HG02970 (cell line): Measurements from ENCODE around the gene OTC.
A peak's percentile ranks its signal among the peaks of the same experiment; 100 is the strongest.

Source experiments
- ATAC-seq: cut with Tn5 transposase; IDR thresholded peaks from one replicate; pipeline ENCODE4 v1.9.1; 2021; ENCODE audit warnings: mild to moderate bottlenecking, moderate library complexity, moderate number of reproducible peaks; ENCODE audit not compliant: unreplicated experiment, low FRiP score

The OTC gene

GRCh38 chrX:38352362-38352761, at the start of gene OTC:
OTC (plus strand) TSS chrX:38352604; CDS start chrX:38352697, 93 bp downstream.
- no peak for ATAC-seq

DNA sequence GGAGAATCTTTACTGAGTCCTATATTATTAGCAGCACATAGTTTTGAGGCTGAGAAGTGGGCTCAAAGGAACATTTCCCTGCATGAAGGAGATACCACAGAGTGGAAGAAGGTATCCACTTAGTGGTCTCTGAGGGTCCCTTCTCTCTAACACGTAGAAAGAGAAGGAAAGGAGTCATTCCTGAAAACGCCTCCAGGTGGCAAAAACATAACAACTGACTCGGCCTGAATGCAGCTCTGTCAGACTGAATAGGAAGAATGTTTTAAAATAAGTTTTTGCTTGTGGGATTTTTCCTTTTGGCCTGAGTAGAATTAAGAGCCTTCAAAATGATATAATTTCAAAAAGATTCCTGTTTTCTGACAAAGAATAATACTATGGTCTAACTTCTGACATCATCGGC, 48.4 kb upstream of the OTC start:
- ATAC-seq = no peak

GRCh38 chrX:38305971-38306370, 46.4 kb upstream of the OTC start:
- ATAC-seq = no peak

DNA sequence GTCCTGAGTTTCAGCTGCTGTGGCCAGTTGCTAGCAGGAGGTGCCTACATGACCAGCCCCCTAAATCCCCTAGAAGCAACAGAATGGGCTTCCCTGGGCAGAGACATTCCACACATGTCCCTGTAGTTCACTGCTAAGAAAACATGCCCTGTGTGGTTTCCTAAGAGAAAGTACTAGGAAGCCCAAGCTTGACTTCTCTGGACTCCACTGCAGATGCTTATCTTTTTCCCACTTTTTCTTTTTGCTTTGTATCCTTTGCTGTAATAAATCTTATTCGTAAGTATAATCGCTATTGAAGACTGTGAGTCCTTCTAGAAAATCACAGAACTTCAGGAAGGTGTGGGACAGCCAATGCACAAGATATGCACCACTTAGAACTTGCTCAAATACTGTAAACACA, 40.7 kb upstream of the OTC start:
- no peak for ATAC-seq

GRCh38 chrX:38312436-38312835, 40.0 kb upstream of the OTC start:
- no peak for ATAC-seq

- ATAC-seq = no peak
Measured at GRCh38 chrX:38313190-38313589, 39.2 kb upstream of the OTC start.

GRCh38 chrX:38315186-38315585, 37.2 kb upstream of the OTC start:
- no peak for ATAC-seq

DNA sequence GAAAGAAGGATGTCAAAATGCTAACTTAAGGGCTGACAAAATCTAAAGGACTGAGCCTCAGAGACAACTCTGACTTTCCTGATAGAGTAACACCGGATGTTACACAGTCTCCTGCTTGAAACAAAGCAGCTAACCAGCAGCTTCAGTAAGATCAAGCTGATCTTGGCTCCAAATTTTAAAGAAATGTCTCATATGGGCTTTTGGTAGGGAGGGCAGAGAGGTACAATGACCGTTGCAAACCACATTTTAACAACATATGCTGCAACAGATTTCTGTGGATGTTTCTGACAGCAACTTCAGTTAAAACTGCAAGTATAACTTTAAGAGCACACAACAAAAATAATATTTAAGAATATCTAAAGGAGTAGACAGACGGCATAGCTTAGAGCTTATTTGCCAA, 34.2 kb upstream of the OTC start:
- ATAC-seq = no peak

DNA sequence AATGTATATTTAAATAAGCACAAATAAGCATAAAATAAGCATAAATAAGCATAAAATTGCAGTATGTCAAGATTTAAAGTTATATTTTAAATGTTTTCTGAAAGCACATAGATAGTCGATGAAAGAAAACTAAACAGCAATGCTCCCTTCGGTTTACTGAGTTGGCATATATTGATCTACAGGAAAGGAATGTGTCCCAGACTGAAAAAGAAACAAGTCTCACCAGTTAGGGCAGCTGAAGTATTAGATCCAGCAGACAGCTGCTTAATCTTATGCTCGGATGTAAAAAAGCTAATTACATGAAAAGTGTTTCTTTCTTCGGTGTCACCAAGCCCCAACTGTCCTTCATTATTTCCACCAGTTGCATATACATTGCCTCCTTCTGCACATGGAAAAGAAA, 33.8 kb upstream of the OTC start:
- ATAC-seq = no peak

DNA sequence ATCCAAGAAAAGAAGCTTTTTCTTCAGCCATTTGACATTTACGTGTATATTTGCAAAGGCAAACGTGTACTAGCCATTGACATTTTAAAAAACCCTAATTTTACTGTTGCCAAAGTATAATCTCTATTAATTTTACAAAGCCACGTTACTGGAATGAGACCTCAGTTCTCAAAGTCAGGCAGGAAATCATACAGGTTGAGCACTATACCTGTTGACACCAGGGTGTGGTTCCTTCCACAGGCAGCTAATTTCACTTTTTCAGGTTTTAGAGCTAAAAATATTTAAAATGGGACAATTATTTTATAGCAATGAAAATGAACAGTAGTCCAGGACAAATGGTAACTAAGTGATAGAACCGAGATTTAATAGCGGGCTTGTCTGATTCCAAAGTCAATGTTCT, 31.6 kb upstream of the OTC start:
- ATAC-seq = no peak

DNA sequence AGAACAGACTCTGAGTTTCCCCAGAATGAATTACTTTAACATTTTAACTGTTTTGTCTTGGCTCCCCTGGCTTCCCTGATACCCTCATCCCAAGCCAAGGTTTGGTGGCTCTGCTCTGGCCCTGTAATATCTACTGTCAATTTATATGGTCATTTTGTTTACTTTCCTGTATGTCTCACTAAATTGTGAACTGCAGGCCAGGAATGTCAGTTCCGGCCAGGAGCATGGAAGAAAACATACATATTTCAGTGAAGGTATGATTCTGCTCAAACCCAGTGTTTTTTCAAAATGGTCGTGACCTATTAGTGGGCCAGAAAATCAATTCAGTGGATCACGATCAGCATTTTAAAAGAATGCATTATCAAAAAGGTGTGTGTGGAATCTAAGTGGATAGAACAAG, 26.3 kb upstream of the OTC start:
- no peak for ATAC-seq

DNA sequence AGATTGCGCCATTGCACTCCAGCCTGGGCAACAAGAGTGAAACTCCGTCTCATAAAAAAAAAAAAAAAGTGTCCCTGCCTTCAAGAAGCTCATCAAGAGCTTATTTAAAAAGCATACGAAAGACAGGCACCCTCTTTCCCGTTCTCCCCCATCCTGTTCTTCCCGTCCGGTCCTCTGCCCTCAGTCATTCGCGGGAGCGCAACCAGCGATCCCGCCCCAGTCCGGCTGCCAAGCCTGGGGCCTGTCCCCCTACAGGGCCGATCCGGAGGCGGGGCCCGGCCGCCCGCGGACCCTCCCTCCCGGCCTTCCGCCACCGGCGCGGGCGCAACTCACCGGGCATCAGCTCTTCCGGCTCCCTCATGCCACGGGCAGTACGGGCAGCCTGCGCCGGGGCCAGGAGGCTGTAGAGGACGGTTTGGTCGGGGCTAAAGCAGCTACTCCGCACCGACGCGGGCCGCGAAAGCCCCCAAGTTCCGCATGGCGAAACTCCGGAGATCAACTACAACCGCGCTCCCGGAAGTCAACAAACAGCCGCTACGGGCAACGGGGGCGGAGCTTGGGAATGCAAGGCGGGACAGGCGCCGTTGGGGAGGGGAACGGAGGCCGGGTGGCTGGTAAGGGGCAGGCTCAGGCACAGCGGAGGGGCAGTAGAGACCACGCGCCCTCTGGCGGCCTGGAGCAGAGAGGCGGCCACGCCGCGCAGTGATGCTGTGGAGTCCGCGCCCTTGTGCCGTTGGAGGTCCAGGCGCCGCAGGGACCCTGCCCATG, 25.2 kb upstream of the OTC start, which contains the start of gene RPGR:
Gene RPGR, minus strand, starts transcription at position 503 of the 768 bp plus-strand sequence. Its CDS starts 142 bp downstream, at position 361.
- peak; percentile 95 for ATAC-seq

- ATAC-seq = no peak
Measured at GRCh38 chrX:38327775-38328081, 24.7 kb upstream of the OTC start.

DNA sequence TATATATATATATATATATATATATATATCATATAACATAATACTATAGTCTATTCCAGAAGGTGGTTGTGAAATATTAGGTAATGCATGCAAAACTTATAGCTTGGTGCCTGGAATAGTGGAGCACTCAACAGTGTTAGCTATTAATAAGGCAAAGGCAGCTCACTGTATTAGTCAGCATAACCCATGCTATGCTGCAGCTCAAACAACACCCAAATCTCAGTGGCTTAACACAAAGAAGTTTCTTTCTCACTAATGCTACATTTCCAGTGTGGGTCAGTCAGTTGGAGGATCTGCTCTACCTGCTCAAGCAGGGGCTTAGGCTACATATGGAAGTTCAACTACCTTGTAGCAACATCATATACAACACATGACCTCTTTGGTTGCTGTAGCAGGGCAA, 19.9 kb upstream of the OTC start:
- ATAC-seq = no peak

DNA sequence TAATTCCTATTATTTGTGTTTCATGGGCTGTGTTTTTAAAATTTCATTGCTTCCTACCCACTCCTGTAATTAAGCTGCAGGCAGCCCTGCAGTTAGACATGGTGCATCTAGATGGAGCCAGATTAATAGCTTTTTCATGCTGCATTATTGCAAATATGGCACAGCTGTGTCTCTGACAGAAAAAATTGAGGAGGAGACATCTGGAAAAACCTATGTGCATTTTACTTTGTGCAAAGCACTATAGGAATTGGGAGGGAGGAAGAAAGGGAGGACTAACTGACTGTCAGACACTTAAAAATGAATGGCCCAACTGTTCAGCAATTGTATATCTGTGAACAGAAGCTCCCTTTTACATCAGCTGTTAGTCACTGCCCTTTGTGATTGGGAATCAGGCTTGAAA, 17.0 kb upstream of the OTC start:
- ATAC-seq = no peak

DNA sequence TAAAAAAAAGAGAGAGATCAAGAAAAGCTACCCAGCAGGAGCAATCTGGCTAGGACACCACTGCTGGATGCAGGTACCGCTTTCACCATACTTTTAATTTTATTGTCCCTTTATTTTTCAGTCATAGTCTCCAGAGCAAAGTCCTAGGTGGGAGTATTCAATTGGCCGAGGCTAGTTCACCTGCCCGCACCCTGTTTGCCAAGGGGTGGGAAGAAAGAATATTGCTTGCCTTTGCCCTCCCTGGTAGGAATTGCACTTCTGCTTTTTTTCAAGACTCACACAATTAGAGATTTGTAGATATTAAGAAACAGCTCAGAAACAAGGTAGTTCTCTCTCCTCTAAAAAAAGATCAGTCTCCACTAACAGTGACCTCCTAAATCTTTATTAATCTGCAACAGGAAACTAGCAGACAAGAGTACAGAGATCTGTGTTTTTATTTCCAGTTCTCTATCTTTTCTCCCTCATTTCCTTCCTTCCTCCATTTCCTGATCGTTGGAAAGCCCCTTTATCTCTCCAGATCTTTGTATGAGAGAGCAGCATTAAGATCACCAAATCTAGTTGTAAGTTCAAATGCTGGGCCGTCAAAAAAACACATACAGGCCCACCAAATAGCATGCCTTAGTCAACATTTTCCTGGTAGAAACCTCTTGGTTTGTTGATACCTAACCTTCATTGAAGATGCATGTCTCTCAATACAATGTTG, 15.7 kb upstream of the OTC start:
- no peak for ATAC-seq

DNA sequence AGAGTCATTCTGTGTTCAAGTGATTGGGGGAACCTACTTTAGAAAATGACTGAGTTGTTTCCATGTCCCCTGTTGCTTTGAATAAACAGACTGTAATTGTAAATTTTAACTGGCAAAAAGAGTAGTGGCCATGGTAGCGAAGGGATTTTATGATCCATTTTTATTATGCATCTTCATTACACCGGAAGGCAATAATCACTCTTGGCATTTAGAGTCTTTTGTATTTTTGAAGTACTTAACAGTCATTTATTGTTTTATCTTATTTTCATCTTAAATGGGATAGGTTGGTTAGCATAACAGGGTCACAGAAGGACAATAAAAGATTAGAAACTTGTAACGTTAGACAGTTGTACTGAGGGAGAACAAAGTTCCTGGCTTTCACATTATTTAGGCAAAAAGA, 11.0 kb upstream of the OTC start:
- no peak for ATAC-seq

GRCh38 chrX:38342853-38343778, 9.3 kb upstream of the OTC start:
- no peak for ATAC-seq

DNA sequence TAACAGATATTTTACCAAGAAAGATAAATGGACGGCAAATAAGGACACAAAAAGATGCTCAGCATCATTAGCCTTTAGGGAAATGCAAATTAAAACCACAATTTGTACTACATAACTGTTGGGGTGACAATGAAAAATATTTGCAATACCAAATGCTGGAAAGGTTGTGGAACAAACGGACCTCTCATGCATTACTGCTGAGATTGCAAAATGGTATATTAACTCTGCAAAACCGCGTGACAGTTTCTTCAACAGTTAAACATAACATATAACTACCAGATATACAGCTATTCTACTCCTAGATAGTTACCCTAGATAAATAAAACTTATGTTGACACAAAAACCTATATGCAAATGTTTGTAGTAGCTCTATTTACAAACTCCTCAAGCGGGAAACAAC, 6.3 kb upstream of the OTC start:
- ATAC-seq = no peak

DNA sequence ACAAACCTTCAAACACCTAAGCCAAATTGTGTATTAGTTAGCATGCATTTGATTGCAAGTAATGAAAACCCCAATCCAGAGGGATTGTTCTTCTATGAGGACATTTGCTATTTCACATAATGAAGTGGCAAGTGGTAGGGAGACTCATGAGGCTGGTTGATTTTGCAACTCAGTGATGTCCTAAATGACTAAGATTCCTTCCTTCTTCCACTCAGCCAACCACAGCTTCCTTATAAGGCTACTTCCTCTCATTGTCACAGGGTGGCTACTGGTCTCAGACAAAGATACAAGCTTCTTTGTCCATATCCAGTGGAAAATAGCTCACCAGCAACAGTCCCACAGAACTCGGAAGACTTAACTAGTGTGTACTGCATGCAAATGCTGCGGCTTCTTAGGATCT, 5.3 kb upstream of the OTC start:
- no peak for ATAC-seq

DNA sequence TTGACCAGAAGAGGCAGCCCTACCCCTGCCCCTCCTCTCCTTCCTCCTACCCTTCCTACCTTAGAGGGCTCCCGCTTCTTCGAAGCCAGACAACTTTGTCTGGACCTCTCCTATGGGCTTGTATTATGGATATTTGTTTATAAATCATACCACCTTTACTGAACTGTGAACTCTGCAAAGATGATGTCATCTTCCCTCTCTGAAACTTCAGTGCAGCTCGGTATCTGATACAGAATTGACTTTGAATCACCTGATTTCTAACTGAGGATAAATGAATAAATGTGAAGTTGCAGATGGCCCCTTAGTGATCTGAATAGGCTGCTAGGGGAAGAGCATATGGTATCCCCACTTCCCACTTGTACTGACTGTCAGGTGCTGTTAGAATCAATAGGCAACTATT, 1.1 kb upstream of the OTC start:
- no peak for ATAC-seq
